ENCODE results near the gene ZNF423. TPM values are rescaled to one million over a fixed set of nuclear protein-coding genes. Genes with fewer than 3 reads are reported as not detected.

The ZNF423 gene
- total RNA-seq, 1 donor, result 11.6 TPM

- Histone ChIP-seq H3K27me3 (ENCODE audit: insufficient read depth, low read length) (no peaks in the 10 kb centered on the region), H3K27ac (ENCODE audit: low read depth, low read length) (no peak overlapping the region), H3K4me3 (ENCODE audit: insufficient read depth, low read length) (no peak overlapping the region), H3K9me3 (ENCODE audit: low read depth, low read length) (no peaks in the 10 kb centered on the region), H3K4me1 (ENCODE audit: insufficient read depth, low read length) (no peaks in the 10 kb centered on the region), H3K36me3 (ENCODE audit: insufficient read depth, low read length) (no peaks in the 10 kb centered on the region), H4K20me1 (ENCODE audit: insufficient read depth, low read length) (no peaks in the 10 kb centered on the region), H2AFZ (ENCODE audit: low read length) (no peak overlapping the region), H3K4me2 (ENCODE audit: insufficient read depth, low read length) (no peak overlapping the region), H3K79me2 (ENCODE audit: insufficient read depth, low read length) (no peaks in the 10 kb centered on the region)
- DNase-seq (ENCODE audit: insufficient read length, low spot score, missing footprints), result no peak
- TF ChIP-seq CTCF (IDR thresholded peaks at IDR 0.05; ENCODE audit: extremely low read depth, low read depth, low read length), result no peak
Measured at GRCh38 chr16:49440156-49441065, 415.5 kb downstream of the ZNF423 start.

- no peak overlapping the region for H2AFZ ChIP-seq (ENCODE audit: low read length)
- DNase-seq (ENCODE audit: insufficient read length, low spot score, missing footprints), result no peak
- no peaks in the 10 kb centered on the region for H3K4me1 ChIP-seq (ENCODE audit: insufficient read depth, low read length)
- H3K4me3 ChIP-seq (ENCODE audit: insufficient read depth, low read length), result no peak overlapping the region
- no peak overlapping the region for H3K4me2 ChIP-seq (ENCODE audit: insufficient read depth, low read length)
- no peaks in the 10 kb centered on the region for H3K79me2 ChIP-seq (ENCODE audit: insufficient read depth, low read length)
- no peaks in the 10 kb centered on the region for H3K9me3 ChIP-seq (ENCODE audit: low read depth, low read length)
- H3K27ac ChIP-seq (ENCODE audit: low read depth, low read length), result no peak overlapping the region
- H4K20me1 ChIP-seq (ENCODE audit: insufficient read depth, low read length), result no peaks in the 10 kb centered on the region
- no peaks in the 10 kb centered on the region for H3K27me3 ChIP-seq (ENCODE audit: insufficient read depth, low read length)
- no peaks in the 10 kb centered on the region for H3K36me3 ChIP-seq (ENCODE audit: insufficient read depth, low read length)
- TF ChIP-seq CTCF (IDR thresholded peaks at IDR 0.05; ENCODE audit: extremely low read depth, low read depth, low read length), result no peak
Measured at GRCh38 chr16:49439676-49440075, 416.2 kb downstream of the ZNF423 start.

DNA sequence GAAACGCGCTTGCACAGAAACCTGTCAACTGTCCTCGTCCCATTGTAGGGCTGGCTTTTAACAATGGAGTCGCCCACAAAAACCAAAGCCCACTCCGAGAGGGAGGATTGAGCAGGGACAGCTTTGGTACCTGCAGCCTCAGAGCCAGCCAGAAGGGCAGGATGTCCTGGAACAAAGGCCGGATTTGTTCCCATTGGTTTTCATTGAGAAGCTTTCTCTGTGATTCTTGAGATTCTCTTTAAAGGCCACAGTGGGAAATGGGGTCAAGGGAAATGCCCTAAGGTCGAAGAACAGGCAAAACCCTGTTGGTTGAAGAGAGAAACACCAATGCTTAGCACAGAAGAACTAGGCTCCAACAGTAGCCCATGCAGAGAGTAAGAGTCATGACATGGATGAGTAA, 416.9 kb downstream of the ZNF423 start:
- H3K4me2 ChIP-seq (ENCODE audit: insufficient read depth, low read length), result no peak overlapping the region
- H3K27ac ChIP-seq (ENCODE audit: low read depth, low read length), result no peak overlapping the region
- H3K9me3 ChIP-seq (ENCODE audit: low read depth, low read length), result no peaks in the 10 kb centered on the region
- H3K4me3 ChIP-seq (ENCODE audit: insufficient read depth, low read length), result no peak overlapping the region
- no peaks in the 10 kb centered on the region for H3K4me1 ChIP-seq (ENCODE audit: insufficient read depth, low read length)
- TF ChIP-seq CTCF (IDR thresholded peaks at IDR 0.05; ENCODE audit: extremely low read depth, low read depth, low read length), result no peak
- no peak overlapping the region for H2AFZ ChIP-seq (ENCODE audit: low read length)
- H3K27me3 ChIP-seq (ENCODE audit: insufficient read depth, low read length), result no peaks in the 10 kb centered on the region
- H3K79me2 ChIP-seq (ENCODE audit: insufficient read depth, low read length), result no peaks in the 10 kb centered on the region
- no peaks in the 10 kb centered on the region for H3K36me3 ChIP-seq (ENCODE audit: insufficient read depth, low read length)
- no peak for DNase-seq (ENCODE audit: insufficient read length, low spot score, missing footprints)
- no peaks in the 10 kb centered on the region for H4K20me1 ChIP-seq (ENCODE audit: insufficient read depth, low read length)

Small RNAs within 50 kb of the gene (small RNA-seq; reads per million reads assigned to genes)
- not detected for gene MRPS21P7
- gene MRPS21P8, result not detected

Other genes with a start within 250 kb of the ZNF423 start
- 27.1 and 30.1 TPM in 2 replicates for gene CNEP1R1, start 169.1 kb upstream of the ZNF423 start, total RNA-seq
- gene HEATR3, start 209.9 kb upstream of the ZNF423 start, total RNA-seq, result 19.5 and 20.6 TPM in 2 replicates